Measurements from ENCODE around the gene HMCN2. TPM values are rescaled to one million over a fixed set of nuclear protein-coding genes. Genes with fewer than 3 reads are reported as not detected.

Gene HMCN2
- polyA plus RNA-seq, 1 of the 3 experiments (the other 2 are of a cell fraction) = 0.15 TPM

GRCh38 chr9:130402243-130402642 is 136.7 kb downstream of the HMCN2 start:
- ChIA-PET POLR2A (no interaction called here), CTCF (no interaction called here)
- no peaks in the 10 kb centered on the region for H3K27me3 ChIP-seq (ENCODE audit: insufficient read depth)
- TF ChIP-seq TCF12 (IDR thresholded peaks at IDR 0.05) = no peak
- no peak for TF ChIP-seq TAF1 (IDR thresholded peaks at IDR 0.05; ENCODE audit: borderline replicate concordance, low read depth, low read length)
- no peak for TF ChIP-seq SMC3 (IDR thresholded peaks at IDR 0.05; ENCODE audit: low read depth, low read length)
- no peak for TF ChIP-seq RAD21 (IDR thresholded peaks at IDR 0.05; ENCODE audit: low read length)
- no peaks in the 10 kb centered on the region for H3K36me3 ChIP-seq (replicated peaks in 1 of 2; ENCODE audit: control insufficient read depth in 1 of 2, insufficient read depth in 2 of 2, low read length in 1 of 2)
- H3K4me2 ChIP-seq = no peak overlapping the region
- H3K9ac ChIP-seq = no peak overlapping the region
- H3K9me3 ChIP-seq = no peaks in the 10 kb centered on the region
- H3F3A ChIP-seq (replicated peaks; ENCODE audit: insufficient read depth) = no peaks in the 10 kb centered on the region
- H4K20me1 ChIP-seq (ENCODE audit: insufficient read depth) = no peaks in the 10 kb centered on the region
- no peak overlapping the region for H2AFZ ChIP-seq (ENCODE audit: low read depth)
- no peaks in the 10 kb centered on the region for H3K79me2 ChIP-seq (ENCODE audit: insufficient read depth)
- H3K4me1 ChIP-seq (ENCODE audit: control insufficient read depth in 1 of 2, insufficient read depth in 2 of 2, low read depth in 1 of 2, low read length in 1 of 2) = peaks cover 0 to 16% of the 10 kb centered on the region in 2 experiments; a peak in 1 of 4 replicates
- WGBS (ENCODE audit: low lambda C conversion rate) = 50% methylated on average over 2 of the region's 3 CpGs
- H3K27ac ChIP-seq (ENCODE audit: low read depth in 2 of 2, low read length in 1 of 2) = no peak overlapping the region
- no peak for DNase-seq
- H3K9me2 ChIP-seq = no peaks in the 10 kb centered on the region
- H3K4me3 ChIP-seq (ENCODE audit: low read depth in 2 of 2, low read length in 1 of 2) = no peak overlapping the region

DNA sequence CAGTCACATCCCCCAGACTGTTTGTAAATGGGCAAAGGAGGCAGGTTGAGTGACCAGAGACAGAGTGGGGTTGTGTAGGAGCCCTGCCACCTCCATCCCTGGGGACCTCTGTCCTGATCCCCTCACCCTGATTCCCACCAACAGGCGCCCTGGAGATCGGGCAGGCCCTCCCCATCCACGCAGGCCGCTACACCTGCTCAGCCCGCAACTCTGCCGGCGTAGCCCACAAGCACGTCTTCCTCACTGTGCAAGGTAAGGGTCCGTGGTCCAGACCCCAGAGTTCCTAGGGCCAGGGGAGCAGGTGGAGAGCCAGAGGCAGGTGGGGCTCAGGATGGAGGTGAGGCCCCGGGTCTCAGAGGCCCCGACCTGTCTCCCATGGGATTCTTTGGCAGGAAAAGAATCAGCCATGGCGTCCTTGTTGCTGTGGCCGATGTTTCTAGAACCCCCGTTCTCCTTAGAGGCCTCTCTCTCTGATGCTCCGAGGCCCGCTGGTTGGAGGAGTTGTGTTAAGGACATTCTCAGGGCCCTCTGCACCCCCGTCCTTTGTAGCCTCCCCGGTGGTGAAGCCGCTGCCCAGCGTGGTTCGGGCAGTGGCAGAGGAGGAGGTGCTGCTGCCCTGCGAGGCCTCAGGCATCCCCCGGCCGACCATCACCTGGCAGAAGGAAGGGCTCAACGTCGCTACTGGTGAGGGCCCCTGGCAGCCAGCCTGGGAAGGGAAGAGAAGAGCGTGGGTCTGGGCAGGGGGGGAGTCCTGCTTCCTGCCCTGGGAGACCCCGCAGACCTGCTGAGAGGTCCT is 137.3 kb downstream of the HMCN2 start:
- DNase-seq = no peak
- WGBS (ENCODE audit: low lambda C conversion rate) = 75% methylated on average over 11 of the region's 28 CpGs
- POLR2A ChIA-PET = no interaction called here

DNA sequence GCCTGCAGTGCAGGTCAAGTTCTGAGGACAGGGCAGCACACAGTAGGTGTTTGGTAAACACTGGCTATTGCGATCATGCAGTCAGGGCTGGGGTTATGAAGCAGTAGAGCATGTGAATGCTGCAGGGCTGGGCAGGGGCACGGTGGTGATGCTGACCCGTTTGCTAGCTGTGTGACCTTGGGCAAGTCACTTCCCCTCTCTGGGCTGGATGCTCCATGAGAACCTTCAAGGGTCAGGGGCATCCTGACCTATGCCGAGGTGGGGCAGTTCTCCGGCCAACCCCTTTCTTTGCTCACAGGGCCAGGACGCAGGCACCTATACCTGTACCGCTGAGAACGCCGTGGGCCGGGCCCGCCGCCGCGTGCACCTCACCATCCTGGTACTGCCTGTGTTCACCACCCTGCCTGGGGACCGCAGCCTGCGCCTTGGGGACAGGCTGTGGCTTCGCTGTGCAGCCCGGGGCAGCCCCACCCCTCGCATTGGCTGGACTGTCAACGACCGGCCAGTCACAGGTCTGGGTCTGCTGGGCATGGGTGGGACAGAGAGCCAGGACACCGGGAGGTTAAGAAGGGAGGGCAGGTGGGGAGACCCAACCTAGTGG is 140.2 kb downstream of the HMCN2 start:
- H3K4me3 ChIP-seq (ENCODE audit: low read depth in 2 of 2, low read length in 1 of 2) = no peak overlapping the region
- H4K20me1 ChIP-seq (ENCODE audit: insufficient read depth) = no peaks in the 10 kb centered on the region
- no peaks in the 10 kb centered on the region; a peak in 1 of 4 replicates for H3K4me1 ChIP-seq (ENCODE audit: control insufficient read depth in 1 of 2, insufficient read depth in 2 of 2, low read depth in 1 of 2, low read length in 1 of 2)
- POLR2A ChIA-PET = no interaction called here
- no peak for DNase-seq
- H3K36me3 ChIP-seq (replicated peaks in 1 of 2; ENCODE audit: control insufficient read depth in 1 of 2, insufficient read depth in 2 of 2, low read length in 1 of 2) = no peaks in the 10 kb centered on the region
- no peaks in the 10 kb centered on the region for H3F3A ChIP-seq (replicated peaks; ENCODE audit: insufficient read depth)
- CTCF ChIA-PET = no interaction called here
- H3K9ac ChIP-seq = no peak overlapping the region
- no peaks in the 10 kb centered on the region for H3K9me3 ChIP-seq
- H3K4me2 ChIP-seq = no peak overlapping the region
- 86% methylated on average over 22 of the region's 22 CpGs for whole genome bisulfite sequencing (ENCODE audit: low lambda C conversion rate)
- H3K27ac ChIP-seq (ENCODE audit: low read depth in 2 of 2, low read length in 1 of 2) = no peak overlapping the region
- H3K9me2 ChIP-seq = no peaks in the 10 kb centered on the region
- no peaks in the 10 kb centered on the region for H3K27me3 ChIP-seq (ENCODE audit: insufficient read depth)
- H2AFZ ChIP-seq (ENCODE audit: low read depth) = no peak overlapping the region
- no peaks in the 10 kb centered on the region for H3K79me2 ChIP-seq (ENCODE audit: insufficient read depth)
- no peak for TF ChIP-seq MEF2A (IDR thresholded peaks at IDR 0.05; ENCODE audit: borderline replicate concordance, low read depth)
- no peak for TF ChIP-seq GATA2 (CRISPR knock-in tag; IDR thresholded peaks at IDR 0.05)
- TF ChIP-seq GABPA (IDR thresholded peaks at IDR 0.05; ENCODE audit: low read depth) = no peak
- TF ChIP-seq, protein P1, sequence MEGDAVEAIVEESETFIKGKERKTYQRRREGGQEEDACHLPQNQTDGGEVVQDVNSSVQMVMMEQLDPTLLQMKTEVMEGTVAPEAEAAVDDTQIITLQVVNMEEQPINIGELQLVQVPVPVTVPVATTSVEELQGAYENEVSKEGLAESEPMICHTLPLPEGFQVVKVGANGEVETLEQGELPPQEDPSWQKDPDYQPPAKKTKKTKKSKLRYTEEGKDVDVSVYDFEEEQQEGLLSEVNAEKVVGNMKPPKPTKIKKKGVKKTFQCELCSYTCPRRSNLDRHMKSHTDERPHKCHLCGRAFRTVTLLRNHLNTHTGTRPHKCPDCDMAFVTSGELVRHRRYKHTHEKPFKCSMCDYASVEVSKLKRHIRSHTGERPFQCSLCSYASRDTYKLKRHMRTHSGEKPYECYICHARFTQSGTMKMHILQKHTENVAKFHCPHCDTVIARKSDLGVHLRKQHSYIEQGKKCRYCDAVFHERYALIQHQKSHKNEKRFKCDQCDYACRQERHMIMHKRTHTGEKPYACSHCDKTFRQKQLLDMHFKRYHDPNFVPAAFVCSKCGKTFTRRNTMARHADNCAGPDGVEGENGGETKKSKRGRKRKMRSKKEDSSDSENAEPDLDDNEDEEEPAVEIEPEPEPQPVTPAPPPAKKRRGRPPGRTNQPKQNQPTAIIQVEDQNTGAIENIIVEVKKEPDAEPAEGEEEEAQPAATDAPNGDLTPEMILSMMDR (IDR thresholded peaks at IDR 0.05) = no peak
- no peak for TF ChIP-seq MXI1 (IDR thresholded peaks at IDR 0.05; ENCODE audit: low read depth, low read length)
- TF ChIP-seq TCF12 (IDR thresholded peaks at IDR 0.05) = no peak
- no peak for TF ChIP-seq RXRA (IDR thresholded peaks at IDR 0.05; ENCODE audit: borderline replicate concordance, low read depth)
- TF ChIP-seq, protein P2, sequence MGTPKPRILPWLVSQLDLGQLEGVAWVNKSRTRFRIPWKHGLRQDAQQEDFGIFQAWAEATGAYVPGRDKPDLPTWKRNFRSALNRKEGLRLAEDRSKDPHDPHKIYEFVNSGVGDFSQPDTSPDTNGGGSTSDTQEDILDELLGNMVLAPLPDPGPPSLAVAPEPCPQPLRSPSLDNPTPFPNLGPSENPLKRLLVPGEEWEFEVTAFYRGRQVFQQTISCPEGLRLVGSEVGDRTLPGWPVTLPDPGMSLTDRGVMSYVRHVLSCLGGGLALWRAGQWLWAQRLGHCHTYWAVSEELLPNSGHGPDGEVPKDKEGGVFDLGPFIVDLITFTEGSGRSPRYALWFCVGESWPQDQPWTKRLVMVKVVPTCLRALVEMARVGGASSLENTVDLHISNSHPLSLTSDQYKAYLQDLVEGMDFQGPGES (IDR thresholded peaks at IDR 0.05; ENCODE audit: low read depth, low read length) = no peak
- TF ChIP-seq EP300 (IDR thresholded peaks at IDR 0.05; ENCODE audit: borderline replicate concordance in 1 of 2, low read depth in 1 of 2, low read length in 1 of 2) = no peak
- no peak for TF ChIP-seq JUND (IDR thresholded peaks at IDR 0.05)

More for the DNA sequence above, 137.3 kb downstream of the HMCN2 start:
- Histone ChIP-seq H3K36me3 (replicated peaks in 1 of 2; ENCODE audit: control insufficient read depth in 1 of 2, insufficient read depth in 2 of 2, low read length in 1 of 2) (no peaks in the 10 kb centered on the region), H3K4me2 (no peak overlapping the region), H3K27me3 (ENCODE audit: insufficient read depth) (no peaks in the 10 kb centered on the region), H3K79me2 (ENCODE audit: insufficient read depth) (no peaks in the 10 kb centered on the region), H3K4me3 (ENCODE audit: low read depth in 2 of 2, low read length in 1 of 2) (no peak overlapping the region), H3K27ac (ENCODE audit: low read depth in 2 of 2, low read length in 1 of 2) (no peak overlapping the region), H2AFZ (ENCODE audit: low read depth) (no peak overlapping the region), H4K20me1 (ENCODE audit: insufficient read depth) (no peaks in the 10 kb centered on the region), H3K9ac (no peak overlapping the region), H3K9me3 (no peaks in the 10 kb centered on the region), H3K9me2 (no peaks in the 10 kb centered on the region), H3K4me1 (ENCODE audit: control insufficient read depth in 1 of 2, insufficient read depth in 2 of 2, low read depth in 1 of 2, low read length in 1 of 2) (peaks cover 0 to 16% of the 10 kb centered on the region in 2 experiments; a peak in 1 of 4 replicates), H3F3A (replicated peaks; ENCODE audit: insufficient read depth) (no peaks in the 10 kb centered on the region)
- CTCF ChIA-PET = no interaction called here
- TF ChIP-seq PBX3 (IDR thresholded peaks at IDR 0.05) = no peak
